ENCODE measurements around the gene SNX15.

DNA sequence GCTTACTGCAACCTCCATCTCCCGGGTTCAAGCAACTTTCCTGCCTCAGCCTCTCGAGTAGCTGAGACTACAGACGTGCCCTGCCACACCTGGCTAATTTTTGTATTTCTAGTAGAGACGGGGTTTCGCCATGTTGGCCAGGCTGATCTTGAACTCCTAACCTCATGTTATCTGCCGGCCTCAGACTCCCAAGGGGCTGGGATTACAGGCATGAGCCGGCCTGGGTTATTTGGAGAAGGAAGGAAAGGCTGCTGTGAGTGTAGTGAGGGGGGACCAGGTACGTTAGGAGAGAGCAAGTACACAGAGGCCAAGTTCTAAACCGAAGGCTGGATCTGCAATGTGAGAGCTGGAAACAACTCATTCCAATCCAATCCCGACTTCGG, 30.9 kb upstream of the SNX15 start:
- TF ChIP-seq TAF1 (IDR thresholded peaks at IDR 0.05; ENCODE audit: borderline replicate concordance, insufficient read depth, low read length), result no peak
- no peak for TF ChIP-seq FOXP2 (optimal IDR thresholded peaks at IDR 0.05; ENCODE audit: borderline replicate concordance, extremely low read depth, extremely low read length, insufficient read depth)
- no peak for TF ChIP-seq POLR2AphosphoS5 (IDR thresholded peaks at IDR 0.05; ENCODE audit: low read depth, low read length)

Measured in PFSK-1 (cell line).